HepG2 (cell line): Measurements from ENCODE around the gene SLC19A1. TPM values are rescaled to one million over a fixed set of nuclear protein-coding genes. Genes with fewer than 3 reads are reported as not detected.

Experiments used
- AGO2 ChIP-seq: fragments of 200-400 bp; formaldehyde crosslinking; optimal IDR thresholded peaks from 2 replicates; pipeline ENCODE3; 2017; ENCODE audit warnings: mild to moderate bottlenecking, low read depth, low read length, moderate library complexity
- EP300 ChIP-seq, 3 experiments: sonication (generic) in 1 of 3; formaldehyde crosslinking in 1 of 3; IDR thresholded peaks; 2 replicates each; pipeline versions ENCODE4 v1.5.1 to v1.6.1; 2011 to 2020; ENCODE audit warnings: low read depth in 2 of 3, low read length in 2 of 3, borderline replicate concordance in 1 of 3, improper control_type of control experiment in 1 of 3, mild to moderate bottlenecking in 1 of 3, missing genetic modification reagents in 1 of 3, moderate library complexity in 1 of 3
- GLMP ChIP-seq: sonication (generic); formaldehyde crosslinking; IDR thresholded peaks from 2 replicates; pipeline ENCODE4 v1.9.0; 2021; ENCODE audit warnings: missing genetic modification reagents, mild to moderate bottlenecking, borderline replicate concordance
- HOXA7 ChIP-seq: sonication (generic); formaldehyde crosslinking; IDR thresholded peaks from 2 replicates; pipeline ENCODE4 v1.8.1; 2022; ENCODE audit warnings: mild to moderate bottlenecking, missing genetic modification reagents, moderate library complexity
- KLF13 ChIP-seq: sonication (generic); formaldehyde crosslinking; IDR thresholded peaks from 2 replicates; pipeline ENCODE4 v1.4.0; 2020; ENCODE audit warnings: mild to moderate bottlenecking, missing genetic modification reagents
- MEF2D ChIP-seq: sonication (generic); formaldehyde crosslinking; IDR thresholded peaks from 2 replicates; pipeline ENCODE4 v1.5.1; 2020; ENCODE audit warnings: mild to moderate bottlenecking, missing genetic modification reagents
- NFIB ChIP-seq: sonication (generic); formaldehyde crosslinking; IDR thresholded peaks from 2 replicates; pipeline ENCODE4 v1.9.0; 2021; ENCODE audit warnings: missing genetic modification reagents, mild to moderate bottlenecking, borderline replicate concordance
- NFIC ChIP-seq: IDR thresholded peaks from 2 replicates; pipeline ENCODE4 v1.6.1; 2012; ENCODE audit warnings: mild to moderate bottlenecking, low read length, inconsistent platforms
- PAXIP1 ChIP-seq: sonication (generic); formaldehyde crosslinking; conservative IDR thresholded peaks from 2 replicates; pipeline ENCODE4 v1.4.0; 2020; ENCODE audit warnings: mild to moderate bottlenecking, missing genetic modification reagents, moderate library complexity
- REL ChIP-seq: sonication (generic); formaldehyde crosslinking; conservative IDR thresholded peaks from 2 replicates; pipeline ENCODE4 v1.8.0; 2022; ENCODE audit warnings: mild to moderate bottlenecking, missing genetic modification reagents, moderate library complexity
- RERE ChIP-seq: IDR thresholded peaks from 2 replicates; pipeline ENCODE4 v1.6.1; 2016; ENCODE audit warnings: low read depth, missing genetic modification reagents, missing compliant biosample characterization
- TP53 ChIP-seq: sonication (generic); formaldehyde crosslinking; conservative IDR thresholded peaks from 2 replicates; pipeline ENCODE4 v1.4.0; 2020; ENCODE audit warnings: missing genetic modification reagents
- XRCC5 ChIP-seq: fragments of 200-400 bp; formaldehyde crosslinking; optimal IDR thresholded peaks from 2 replicates; pipeline ENCODE3; 2017; ENCODE audit warnings: mild to moderate bottlenecking, low read length
- ZBTB38 ChIP-seq: sonication (generic); formaldehyde crosslinking; IDR thresholded peaks from 2 replicates; pipeline ENCODE4 v1.5.1; 2020; ENCODE audit warnings: mild to moderate bottlenecking, missing genetic modification reagents
- ZFP36 ChIP-seq: fragments of 150-350 bp; IDR thresholded peaks from 2 replicates; pipeline ENCODE4 v1.6.1; 2018; ENCODE audit warnings: borderline replicate concordance, low read length, low read depth; ENCODE audit not compliant: partially characterized antibody
- ZNF577 ChIP-seq: sonication (generic); formaldehyde crosslinking; IDR thresholded peaks from 2 replicates; pipeline ENCODE4 v1.4.0; 2020; ENCODE audit warnings: mild to moderate bottlenecking, low read depth, missing genetic modification reagents, borderline replicate concordance
- ZNF720 ChIP-seq: sonication (generic); formaldehyde crosslinking; IDR thresholded peaks from 2 replicates; pipeline ENCODE4 v1.4.0; 2020; ENCODE audit warnings: missing genetic modification reagents
- polyA plus RNA-seq, 8 experiments: library from polyadenylated mRNA; depleted of rRNA in 3 of 8; stranded (reverse) in 7 of 8; unstranded in 1 of 8; fragments of >200 nt; fragmentation: Illumina TruSeq in 4 of 8; extraction: Trizol in 4 of 8; gene quantifications; 2 replicates each; pipeline versions ENCODE4 v1.2.1 to v1.2.3, GENCODE V29; 2011 to 2016; ENCODE audit warnings: low read depth in 4 of 8, missing spikeins in 1 of 8, mixed read lengths in 1 of 8; ENCODE audit not compliant: insufficient read depth in 1 of 8
- total RNA-seq, 5 experiments: library from RNA; depleted of rRNA; stranded (reverse); fragments of >200 nt; fragmentation: Illumina TruSeq; extraction: Trizol; gene quantifications; 2 replicates each; pipeline ENCODE4 v1.2.3, GENCODE V29; 2016; ENCODE audit warnings: low read depth in 1 of 5

Gene SLC19A1
- total and polyA plus RNA-seq, 2 of the 13 experiments (the other 11 are each of a cell fraction or from before 2014, with no cell fraction given): 21.8 to 23.0 TPM

- TF ChIP-seq PAXIP1 (CRISPR knock-in tag) (peak; percentile 96), ZBTB38 (CRISPR knock-in tag) (peak; percentile 89), REL (CRISPR knock-in tag) (no peak), NFIC (no peak), ZNF720 (CRISPR knock-in tag) (no peak), AGO2 (no peak), RERE (CRISPR knock-in tag) (no peak), GLMP (CRISPR knock-in tag) (no peak), KLF13 (CRISPR knock-in tag) (no peak), EP300 (IDR thresholded peaks at IDR 0.05; ENCODE audit: low read depth in 2 of 2, low read length in 2 of 2) (peak in 1 of 2 experiments; percentile 50; a peak in 1 of 4 replicates), EP300 (CRISPR knock-in tag; IDR thresholded peaks at IDR 0.05; ENCODE audit: borderline replicate concordance) (no peak), HOXA7 (CRISPR knock-in tag) (no peak), NFIB (CRISPR knock-in tag) (no peak), XRCC5 (no peak), TP53 (no peak), ZFP36 (no peak), ZNF577 (no peak), MEF2D (peak; percentile 70; the same call in 1 of the 2 replicates)
Observed at GRCh38 chr21:45528981-45529784, 13.1 kb downstream of the SLC19A1 start (continued).
